Measurements from ENCODE around the gene EXOSC5. TPM values are rescaled to one million over a fixed set of nuclear protein-coding genes. Genes with fewer than 3 reads are reported as not detected.

The EXOSC5 gene
- total and polyA plus RNA-seq, 9 of the 15 experiments (the other 6 are each of a cell fraction or from before 2014, with no cell fraction given) = 10.9 to 75.5 (median 37.8) TPM

DNA sequence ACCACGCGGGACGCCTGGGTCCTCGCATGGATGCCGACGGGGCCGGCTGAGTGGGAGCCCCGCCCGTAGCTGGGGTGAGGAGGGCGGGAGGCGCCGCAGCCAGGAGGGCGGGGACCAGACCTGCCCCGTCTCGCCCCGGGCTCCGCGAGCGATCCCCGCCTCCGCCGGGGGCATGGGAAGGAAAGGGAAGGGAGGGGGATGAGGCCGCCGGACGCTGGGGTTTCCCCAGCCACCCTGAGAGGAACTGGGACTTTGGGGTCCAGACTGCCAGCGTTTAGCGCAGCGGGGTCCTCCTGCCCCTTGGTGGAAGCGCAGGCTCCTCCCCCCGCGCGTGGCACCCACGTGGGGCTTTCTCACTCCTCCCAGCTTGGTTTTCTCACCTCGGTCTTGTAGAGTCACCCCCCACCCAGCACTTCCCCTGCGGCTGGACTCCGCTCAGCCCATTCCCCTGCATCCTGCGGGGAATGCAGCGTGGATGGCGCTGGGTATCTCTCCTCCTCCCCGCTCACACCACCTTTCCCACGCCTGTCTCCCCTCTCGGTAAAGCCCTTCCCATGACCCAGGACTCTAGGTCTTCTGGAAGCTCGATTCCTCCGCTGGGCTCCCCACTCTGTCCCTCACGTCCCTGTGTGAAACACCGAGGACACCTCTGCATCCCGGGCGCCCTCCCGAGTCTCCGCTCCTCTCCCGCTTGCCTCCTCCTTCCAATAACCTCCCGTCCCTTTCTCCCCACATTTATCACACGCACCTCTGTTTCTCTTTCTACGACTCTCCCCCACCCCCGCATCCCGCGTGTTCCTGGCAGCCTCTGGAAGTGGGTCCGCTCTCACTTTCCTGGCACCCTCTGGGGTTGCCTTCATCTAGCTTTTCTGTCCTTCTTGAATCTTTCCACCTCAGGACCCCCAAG, 45.6 kb downstream of the EXOSC5 start (continued):
- TF ChIP-seq, protein P1, sequence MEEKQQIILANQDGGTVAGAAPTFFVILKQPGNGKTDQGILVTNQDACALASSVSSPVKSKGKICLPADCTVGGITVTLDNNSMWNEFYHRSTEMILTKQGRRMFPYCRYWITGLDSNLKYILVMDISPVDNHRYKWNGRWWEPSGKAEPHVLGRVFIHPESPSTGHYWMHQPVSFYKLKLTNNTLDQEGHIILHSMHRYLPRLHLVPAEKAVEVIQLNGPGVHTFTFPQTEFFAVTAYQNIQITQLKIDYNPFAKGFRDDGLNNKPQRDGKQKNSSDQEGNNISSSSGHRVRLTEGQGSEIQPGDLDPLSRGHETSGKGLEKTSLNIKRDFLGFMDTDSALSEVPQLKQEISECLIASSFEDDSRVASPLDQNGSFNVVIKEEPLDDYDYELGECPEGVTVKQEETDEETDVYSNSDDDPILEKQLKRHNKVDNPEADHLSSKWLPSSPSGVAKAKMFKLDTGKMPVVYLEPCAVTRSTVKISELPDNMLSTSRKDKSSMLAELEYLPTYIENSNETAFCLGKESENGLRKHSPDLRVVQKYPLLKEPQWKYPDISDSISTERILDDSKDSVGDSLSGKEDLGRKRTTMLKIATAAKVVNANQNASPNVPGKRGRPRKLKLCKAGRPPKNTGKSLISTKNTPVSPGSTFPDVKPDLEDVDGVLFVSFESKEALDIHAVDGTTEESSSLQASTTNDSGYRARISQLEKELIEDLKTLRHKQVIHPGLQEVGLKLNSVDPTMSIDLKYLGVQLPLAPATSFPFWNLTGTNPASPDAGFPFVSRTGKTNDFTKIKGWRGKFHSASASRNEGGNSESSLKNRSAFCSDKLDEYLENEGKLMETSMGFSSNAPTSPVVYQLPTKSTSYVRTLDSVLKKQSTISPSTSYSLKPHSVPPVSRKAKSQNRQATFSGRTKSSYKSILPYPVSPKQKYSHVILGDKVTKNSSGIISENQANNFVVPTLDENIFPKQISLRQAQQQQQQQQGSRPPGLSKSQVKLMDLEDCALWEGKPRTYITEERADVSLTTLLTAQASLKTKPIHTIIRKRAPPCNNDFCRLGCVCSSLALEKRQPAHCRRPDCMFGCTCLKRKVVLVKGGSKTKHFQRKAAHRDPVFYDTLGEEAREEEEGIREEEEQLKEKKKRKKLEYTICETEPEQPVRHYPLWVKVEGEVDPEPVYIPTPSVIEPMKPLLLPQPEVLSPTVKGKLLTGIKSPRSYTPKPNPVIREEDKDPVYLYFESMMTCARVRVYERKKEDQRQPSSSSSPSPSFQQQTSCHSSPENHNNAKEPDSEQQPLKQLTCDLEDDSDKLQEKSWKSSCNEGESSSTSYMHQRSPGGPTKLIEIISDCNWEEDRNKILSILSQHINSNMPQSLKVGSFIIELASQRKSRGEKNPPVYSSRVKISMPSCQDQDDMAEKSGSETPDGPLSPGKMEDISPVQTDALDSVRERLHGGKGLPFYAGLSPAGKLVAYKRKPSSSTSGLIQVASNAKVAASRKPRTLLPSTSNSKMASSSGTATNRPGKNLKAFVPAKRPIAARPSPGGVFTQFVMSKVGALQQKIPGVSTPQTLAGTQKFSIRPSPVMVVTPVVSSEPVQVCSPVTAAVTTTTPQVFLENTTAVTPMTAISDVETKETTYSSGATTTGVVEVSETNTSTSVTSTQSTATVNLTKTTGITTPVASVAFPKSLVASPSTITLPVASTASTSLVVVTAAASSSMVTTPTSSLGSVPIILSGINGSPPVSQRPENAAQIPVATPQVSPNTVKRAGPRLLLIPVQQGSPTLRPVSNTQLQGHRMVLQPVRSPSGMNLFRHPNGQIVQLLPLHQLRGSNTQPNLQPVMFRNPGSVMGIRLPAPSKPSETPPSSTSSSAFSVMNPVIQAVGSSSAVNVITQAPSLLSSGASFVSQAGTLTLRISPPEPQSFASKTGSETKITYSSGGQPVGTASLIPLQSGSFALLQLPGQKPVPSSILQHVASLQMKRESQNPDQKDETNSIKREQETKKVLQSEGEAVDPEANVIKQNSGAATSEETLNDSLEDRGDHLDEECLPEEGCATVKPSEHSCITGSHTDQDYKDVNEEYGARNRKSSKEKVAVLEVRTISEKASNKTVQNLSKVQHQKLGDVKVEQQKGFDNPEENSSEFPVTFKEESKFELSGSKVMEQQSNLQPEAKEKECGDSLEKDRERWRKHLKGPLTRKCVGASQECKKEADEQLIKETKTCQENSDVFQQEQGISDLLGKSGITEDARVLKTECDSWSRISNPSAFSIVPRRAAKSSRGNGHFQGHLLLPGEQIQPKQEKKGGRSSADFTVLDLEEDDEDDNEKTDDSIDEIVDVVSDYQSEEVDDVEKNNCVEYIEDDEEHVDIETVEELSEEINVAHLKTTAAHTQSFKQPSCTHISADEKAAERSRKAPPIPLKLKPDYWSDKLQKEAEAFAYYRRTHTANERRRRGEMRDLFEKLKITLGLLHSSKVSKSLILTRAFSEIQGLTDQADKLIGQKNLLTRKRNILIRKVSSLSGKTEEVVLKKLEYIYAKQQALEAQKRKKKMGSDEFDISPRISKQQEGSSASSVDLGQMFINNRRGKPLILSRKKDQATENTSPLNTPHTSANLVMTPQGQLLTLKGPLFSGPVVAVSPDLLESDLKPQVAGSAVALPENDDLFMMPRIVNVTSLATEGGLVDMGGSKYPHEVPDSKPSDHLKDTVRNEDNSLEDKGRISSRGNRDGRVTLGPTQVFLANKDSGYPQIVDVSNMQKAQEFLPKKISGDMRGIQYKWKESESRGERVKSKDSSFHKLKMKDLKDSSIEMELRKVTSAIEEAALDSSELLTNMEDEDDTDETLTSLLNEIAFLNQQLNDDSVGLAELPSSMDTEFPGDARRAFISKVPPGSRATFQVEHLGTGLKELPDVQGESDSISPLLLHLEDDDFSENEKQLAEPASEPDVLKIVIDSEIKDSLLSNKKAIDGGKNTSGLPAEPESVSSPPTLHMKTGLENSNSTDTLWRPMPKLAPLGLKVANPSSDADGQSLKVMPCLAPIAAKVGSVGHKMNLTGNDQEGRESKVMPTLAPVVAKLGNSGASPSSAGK (IDR thresholded peaks at IDR 0.05) = no peak
- TF ChIP-seq ZNF644 (tag; IDR thresholded peaks at IDR 0.05; ENCODE audit: low read depth) (no peak), ZNF282 (CRISPR knock-in tag; IDR thresholded peaks at IDR 0.05) (no peak), SRSF1 (IDR thresholded peaks at IDR 0.05; ENCODE audit: low read depth, low read length) (no peak), ZC3H11A (IDR thresholded peaks at IDR 0.05; ENCODE audit: low read depth, low read length) (no peak), FOXA3 (CRISPR knock-in tag; conservative IDR thresholded peaks at IDR 0.05 in 1 of 2, IDR thresholded peaks at IDR 0.05 in 1 of 2) (no peak), ZNF79 (CRISPR knock-in tag; IDR thresholded peaks at IDR 0.05; ENCODE audit: low read depth) (no peak), XRCC4 (IDR thresholded peaks at IDR 0.05; ENCODE audit: extremely low read depth, insufficient read depth, insufficient read length) (no peak), DACH1 (IDR thresholded peaks at IDR 0.05; ENCODE audit: partially characterized antibody) (no peak), POLR2G (IDR thresholded peaks at IDR 0.05; ENCODE audit: low read depth, low read length) (peak; percentile 73)
- TF ChIP-seq, protein P2, sequence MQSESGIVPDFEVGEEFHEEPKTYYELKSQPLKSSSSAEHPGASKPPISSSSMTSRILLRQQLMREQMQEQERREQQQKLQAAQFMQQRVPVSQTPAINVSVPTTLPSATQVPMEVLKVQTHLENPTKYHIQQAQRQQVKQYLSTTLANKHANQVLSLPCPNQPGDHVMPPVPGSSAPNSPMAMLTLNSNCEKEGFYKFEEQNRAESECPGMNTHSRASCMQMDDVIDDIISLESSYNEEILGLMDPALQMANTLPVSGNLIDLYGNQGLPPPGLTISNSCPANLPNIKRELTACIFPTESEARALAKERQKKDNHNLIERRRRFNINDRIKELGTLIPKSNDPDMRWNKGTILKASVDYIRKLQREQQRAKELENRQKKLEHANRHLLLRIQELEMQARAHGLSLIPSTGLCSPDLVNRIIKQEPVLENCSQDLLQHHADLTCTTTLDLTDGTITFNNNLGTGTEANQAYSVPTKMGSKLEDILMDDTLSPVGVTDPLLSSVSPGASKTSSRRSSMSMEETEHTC (IDR thresholded peaks at IDR 0.05) = no peak
- TF ChIP-seq, protein P3, sequence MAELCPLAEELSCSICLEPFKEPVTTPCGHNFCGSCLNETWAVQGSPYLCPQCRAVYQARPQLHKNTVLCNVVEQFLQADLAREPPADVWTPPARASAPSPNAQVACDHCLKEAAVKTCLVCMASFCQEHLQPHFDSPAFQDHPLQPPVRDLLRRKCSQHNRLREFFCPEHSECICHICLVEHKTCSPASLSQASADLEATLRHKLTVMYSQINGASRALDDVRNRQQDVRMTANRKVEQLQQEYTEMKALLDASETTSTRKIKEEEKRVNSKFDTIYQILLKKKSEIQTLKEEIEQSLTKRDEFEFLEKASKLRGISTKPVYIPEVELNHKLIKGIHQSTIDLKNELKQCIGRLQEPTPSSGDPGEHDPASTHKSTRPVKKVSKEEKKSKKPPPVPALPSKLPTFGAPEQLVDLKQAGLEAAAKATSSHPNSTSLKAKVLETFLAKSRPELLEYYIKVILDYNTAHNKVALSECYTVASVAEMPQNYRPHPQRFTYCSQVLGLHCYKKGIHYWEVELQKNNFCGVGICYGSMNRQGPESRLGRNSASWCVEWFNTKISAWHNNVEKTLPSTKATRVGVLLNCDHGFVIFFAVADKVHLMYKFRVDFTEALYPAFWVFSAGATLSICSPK (IDR thresholded peaks at IDR 0.05; ENCODE audit: borderline replicate concordance) = no peak
